Measurements from ENCODE around the gene CALCOCO2.

CALCOCO2 gene

GRCh38 chr17:48883171-48883570, 52.3 kb downstream of the CALCOCO2 start:
- Histone ChIP-seq H3K4me1 (ENCODE audit: control insufficient read depth, insufficient read depth, low read length) (no peaks in the 10 kb centered on the region), H3K36me3 (ENCODE audit: control insufficient read depth, insufficient read depth, low read length, severe bottlenecking) (no peaks in the 10 kb centered on the region), H3K9ac (ENCODE audit: low read length) (no peak overlapping the region), H3K9me3 (ENCODE audit: control insufficient read depth, low read length) (no peaks in the 10 kb centered on the region), H3K4me3 (ENCODE audit: low read length) (no peak overlapping the region), H3K27me3 (replicated peaks; ENCODE audit: control insufficient read depth, insufficient read depth, low read length) (peaks cover 5% of the 10 kb centered on the region)
- no peak for DNase-seq (ENCODE audit: low read depth)

- H3K9ac ChIP-seq (ENCODE audit: low read length): no peak overlapping the region
- no peaks in the 10 kb centered on the region for H3K9me3 ChIP-seq (ENCODE audit: control insufficient read depth, low read length)
- H3K27me3 ChIP-seq (replicated peaks; ENCODE audit: control insufficient read depth, insufficient read depth, low read length): no peaks in the 10 kb centered on the region
- no peak overlapping the region for H3K4me3 ChIP-seq (ENCODE audit: low read length)
- H3K36me3 ChIP-seq (ENCODE audit: control insufficient read depth, insufficient read depth, low read length, severe bottlenecking): peaks cover 4% of the 10 kb centered on the region
- peaks cover 21% of the 10 kb centered on the region for H3K4me1 ChIP-seq (ENCODE audit: control insufficient read depth, insufficient read depth, low read length)
- no peak for DNase-seq (ENCODE audit: low read depth)
These were observed 59.3 kb downstream of the CALCOCO2 start for GRCh38 chr17:48890086-48890485.

- Histone ChIP-seq H3K9me3 (ENCODE audit: control insufficient read depth, low read length) (no peaks in the 10 kb centered on the region), H3K4me3 (ENCODE audit: low read length) (peak overlapping the region; percentile 91), H3K9ac (ENCODE audit: low read length) (peak overlapping the region; percentile 85), H3K36me3 (ENCODE audit: control insufficient read depth, insufficient read depth, low read length, severe bottlenecking) (peaks cover 20% of the 10 kb centered on the region), H3K27me3 (replicated peaks; ENCODE audit: control insufficient read depth, insufficient read depth, low read length) (no peaks in the 10 kb centered on the region), H3K4me1 (ENCODE audit: control insufficient read depth, insufficient read depth, low read length) (peaks cover 21% of the 10 kb centered on the region)
- DNase-seq (ENCODE audit: low read depth): peak; percentile 53
These were observed 62.3 kb downstream of the CALCOCO2 start for GRCh38 chr17:48892940-48893645.

GRCh38 chr17:48893646-48894508, 63.0 kb downstream of the CALCOCO2 start:
- DNase-seq (ENCODE audit: low read depth): no peak
- Histone ChIP-seq H3K9me3 (ENCODE audit: control insufficient read depth, low read length) (no peaks in the 10 kb centered on the region), H3K27me3 (replicated peaks; ENCODE audit: control insufficient read depth, insufficient read depth, low read length) (no peaks in the 10 kb centered on the region), H3K4me1 (ENCODE audit: control insufficient read depth, insufficient read depth, low read length) (peaks cover 21% of the 10 kb centered on the region), H3K4me3 (ENCODE audit: low read length) (peak overlapping the region; percentile 91), H3K36me3 (ENCODE audit: control insufficient read depth, insufficient read depth, low read length, severe bottlenecking) (peaks cover 20% of the 10 kb centered on the region), H3K9ac (ENCODE audit: low read length) (peak overlapping the region; percentile 85)

GRCh38 chr17:48894886-48895285, 64.1 kb downstream of the CALCOCO2 start:
- no peaks in the 10 kb centered on the region for H3K27me3 ChIP-seq (replicated peaks; ENCODE audit: control insufficient read depth, insufficient read depth, low read length)
- H3K4me1 ChIP-seq (ENCODE audit: control insufficient read depth, insufficient read depth, low read length): peaks cover 21% of the 10 kb centered on the region
- peaks cover 20% of the 10 kb centered on the region for H3K36me3 ChIP-seq (ENCODE audit: control insufficient read depth, insufficient read depth, low read length, severe bottlenecking)
- no peak overlapping the region for H3K9ac ChIP-seq (ENCODE audit: low read length)
- no peaks in the 10 kb centered on the region for H3K9me3 ChIP-seq (ENCODE audit: control insufficient read depth, low read length)
- H3K4me3 ChIP-seq (ENCODE audit: low read length): no peak overlapping the region
- no peak for DNase-seq (ENCODE audit: low read depth)

DNA sequence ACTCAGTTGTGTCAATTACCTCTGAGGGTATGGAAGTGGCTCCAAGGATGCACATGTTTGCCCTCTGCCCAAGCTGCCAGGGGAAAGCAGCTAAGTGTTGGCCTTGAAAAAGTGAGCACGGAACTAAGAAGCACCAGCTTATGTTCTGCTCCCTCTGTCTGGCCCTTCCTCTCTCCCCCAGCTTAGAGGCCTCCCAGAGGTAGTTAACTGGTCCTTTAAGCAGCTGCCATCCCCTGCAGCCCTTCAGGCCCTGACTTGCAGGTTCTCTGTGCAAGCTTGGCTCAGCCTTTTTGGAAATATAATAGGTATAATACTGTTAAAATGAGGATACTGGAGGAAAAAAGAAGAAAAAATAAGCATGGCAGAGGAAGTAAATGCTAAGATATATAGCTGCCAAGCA, 70.4 kb downstream of the CALCOCO2 start:
- DNase-seq (ENCODE audit: low read depth): no peak

GRCh38 chr17:48903401-48903800, 72.6 kb downstream of the CALCOCO2 start:
- no peak for DNase-seq (ENCODE audit: low read depth)
- Histone ChIP-seq H3K4me3 (ENCODE audit: low read length) (no peak overlapping the region), H3K4me1 (ENCODE audit: control insufficient read depth, insufficient read depth, low read length) (peaks cover 15% of the 10 kb centered on the region), H3K9ac (ENCODE audit: low read length) (no peak overlapping the region), H3K36me3 (ENCODE audit: control insufficient read depth, insufficient read depth, low read length, severe bottlenecking) (no peaks in the 10 kb centered on the region), H3K9me3 (ENCODE audit: control insufficient read depth, low read length) (no peaks in the 10 kb centered on the region), H3K27me3 (replicated peaks; ENCODE audit: control insufficient read depth, insufficient read depth, low read length) (no peaks in the 10 kb centered on the region)

More for the DNA sequence above, 70.4 kb downstream of the CALCOCO2 start:
- H3K9me3 ChIP-seq (ENCODE audit: control insufficient read depth, low read length): no peaks in the 10 kb centered on the region
- no peak overlapping the region for H3K4me3 ChIP-seq (ENCODE audit: low read length)
- H3K4me1 ChIP-seq (ENCODE audit: control insufficient read depth, insufficient read depth, low read length): peaks cover 6% of the 10 kb centered on the region
- peaks cover 6% of the 10 kb centered on the region for H3K36me3 ChIP-seq (ENCODE audit: control insufficient read depth, insufficient read depth, low read length, severe bottlenecking)
- H3K27me3 ChIP-seq (replicated peaks; ENCODE audit: control insufficient read depth, insufficient read depth, low read length): no peaks in the 10 kb centered on the region
- no peak overlapping the region for H3K9ac ChIP-seq (ENCODE audit: low read length)

DNA sequence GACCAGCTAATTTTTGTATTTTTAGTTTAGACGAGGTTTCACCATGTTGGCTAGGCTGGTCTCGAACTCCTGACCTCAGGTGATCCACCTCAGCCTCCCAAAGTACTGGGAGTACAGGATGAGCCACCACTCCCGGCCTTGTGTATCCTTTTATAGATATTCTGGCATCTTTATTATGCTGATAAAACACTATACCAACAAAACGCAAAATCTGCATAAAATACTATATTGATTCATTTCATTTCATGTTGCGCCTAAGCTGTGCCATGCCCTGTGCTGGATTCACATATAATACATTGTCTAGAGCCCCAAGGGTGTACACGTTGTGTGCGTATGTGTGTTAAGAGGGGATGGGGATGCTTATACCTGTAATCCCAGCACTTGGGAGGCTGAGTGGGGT, 73.6 kb downstream of the CALCOCO2 start:
- Histone ChIP-seq H3K9me3 (ENCODE audit: control insufficient read depth, low read length) (no peaks in the 10 kb centered on the region), H3K27me3 (replicated peaks; ENCODE audit: control insufficient read depth, insufficient read depth, low read length) (no peaks in the 10 kb centered on the region), H3K9ac (ENCODE audit: low read length) (no peak overlapping the region), H3K4me3 (ENCODE audit: low read length) (no peak overlapping the region), H3K4me1 (ENCODE audit: control insufficient read depth, insufficient read depth, low read length) (peaks cover 15% of the 10 kb centered on the region), H3K36me3 (ENCODE audit: control insufficient read depth, insufficient read depth, low read length, severe bottlenecking) (no peaks in the 10 kb centered on the region)
- DNase-seq (ENCODE audit: low read depth): no peak

DNA sequence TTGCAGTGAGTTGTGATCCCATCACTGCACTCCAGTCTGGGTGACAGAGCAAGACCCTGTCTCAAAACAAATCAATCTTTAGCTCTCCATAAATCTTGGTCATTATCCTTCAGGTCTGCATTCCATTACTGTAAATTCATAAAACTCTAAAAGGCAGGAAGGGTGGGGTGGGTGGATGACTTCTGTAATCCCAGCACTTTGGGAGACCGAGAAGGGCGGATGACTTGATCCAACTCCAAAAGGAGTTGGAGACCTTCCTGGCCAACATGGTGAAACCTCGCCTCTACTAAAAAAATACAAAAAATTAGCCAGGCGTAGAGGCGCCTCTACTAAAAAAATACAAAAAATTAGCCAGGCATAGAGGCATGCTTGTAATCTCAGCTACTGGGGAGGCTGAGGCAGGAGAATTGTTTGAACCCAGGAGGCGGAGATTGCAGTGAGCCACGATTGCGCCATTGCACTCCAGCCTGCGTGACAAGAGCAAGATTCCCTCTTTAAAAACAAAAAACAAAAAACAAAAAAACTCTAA, 75.2 kb downstream of the CALCOCO2 start:
- Histone ChIP-seq H3K9ac (ENCODE audit: low read length) (no peak overlapping the region), H3K9me3 (ENCODE audit: control insufficient read depth, low read length) (no peaks in the 10 kb centered on the region), H3K36me3 (ENCODE audit: control insufficient read depth, insufficient read depth, low read length, severe bottlenecking) (peaks cover 6% of the 10 kb centered on the region), H3K27me3 (replicated peaks; ENCODE audit: control insufficient read depth, insufficient read depth, low read length) (no peaks in the 10 kb centered on the region), H3K4me3 (ENCODE audit: low read length) (no peak overlapping the region), H3K4me1 (ENCODE audit: control insufficient read depth, insufficient read depth, low read length) (peaks cover 32% of the 10 kb centered on the region)
- DNase-seq (ENCODE audit: low read depth): no peak

- Histone ChIP-seq H3K9me3 (ENCODE audit: control insufficient read depth, low read length) (no peaks in the 10 kb centered on the region), H3K4me3 (ENCODE audit: low read length) (peak overlapping the region; percentile 89), H3K4me1 (ENCODE audit: control insufficient read depth, insufficient read depth, low read length) (peaks cover 47% of the 10 kb centered on the region), H3K9ac (ENCODE audit: low read length) (peak overlapping the region; percentile 88), H3K36me3 (ENCODE audit: control insufficient read depth, insufficient read depth, low read length, severe bottlenecking) (peaks cover 12% of the 10 kb centered on the region), H3K27me3 (replicated peaks; ENCODE audit: control insufficient read depth, insufficient read depth, low read length) (no peaks in the 10 kb centered on the region)
- DNase-seq (ENCODE audit: low read depth): peak; percentile 68
These were observed 76.8 kb downstream of the CALCOCO2 start for GRCh38 chr17:48907713-48908046.

DNA sequence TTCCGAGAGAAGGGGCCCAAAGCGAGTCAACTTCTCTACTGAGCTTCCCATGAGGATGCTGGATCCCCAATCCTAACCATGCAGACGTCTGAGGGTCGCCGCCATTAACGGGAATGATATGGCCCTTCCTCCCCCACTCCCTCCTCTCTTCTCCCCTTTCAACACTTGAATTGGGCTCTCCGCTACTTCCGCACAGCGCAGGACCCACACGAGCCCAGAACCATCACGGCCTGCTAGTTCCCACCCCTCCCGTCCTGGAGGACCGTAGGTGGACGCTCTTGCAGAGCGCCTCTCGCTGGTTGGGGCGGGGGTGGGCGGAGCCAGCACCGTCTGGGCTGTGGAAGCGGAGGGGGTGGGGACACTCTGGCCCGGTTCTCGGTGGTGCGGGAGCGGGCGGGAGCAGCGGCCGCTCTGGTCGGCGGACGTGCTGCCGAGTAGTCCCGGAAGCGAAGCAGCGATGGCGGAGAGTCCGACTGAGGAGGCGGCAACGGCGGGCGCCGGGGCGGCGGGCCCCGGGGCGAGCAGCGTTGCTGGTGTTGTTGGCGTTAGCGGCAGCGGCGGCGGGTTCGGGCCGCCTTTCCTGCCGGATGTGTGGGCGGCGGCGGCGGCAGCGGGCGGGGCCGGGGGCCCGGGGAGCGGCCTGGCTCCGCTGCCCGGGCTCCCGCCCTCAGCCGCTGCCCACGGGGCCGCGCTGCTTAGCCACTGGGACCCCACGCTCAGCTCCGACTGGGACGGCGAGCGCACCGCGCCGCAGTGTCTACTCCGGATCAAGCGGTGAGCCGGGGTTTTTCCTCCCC, 77.4 kb downstream of the CALCOCO2 start, which contains the start of gene UBE2Z:
TSS of gene UBE2Z (plus strand) at position 361 of the 797 bp plus-strand sequence. CDS start at position 458, 97 bp downstream.
- Histone ChIP-seq H3K4me1 (ENCODE audit: control insufficient read depth, insufficient read depth, low read length) (peaks cover 51% of the 10 kb centered on the region), H3K4me3 (ENCODE audit: low read length) (peak within 1 kb of the TSS; percentile 89), H3K9me3 (ENCODE audit: control insufficient read depth, low read length) (no peaks in the 10 kb centered on the region), H3K36me3 (ENCODE audit: control insufficient read depth, insufficient read depth, low read length, severe bottlenecking) (peaks cover 17% of the 10 kb centered on the region), H3K27me3 (replicated peaks; ENCODE audit: control insufficient read depth, insufficient read depth, low read length) (no peaks in the 10 kb centered on the region), H3K9ac (ENCODE audit: low read length) (peak within 1 kb of the TSS; percentile 88)
- peak; percentile 97 for DNase-seq (ENCODE audit: low read depth)

Data from adipocyte (in vitro differentiated cells).